GM19193 (cell line): Measurements from ENCODE around the gene TRABD2B.

Experiments used
- POLR2A ChIP-seq: IDR thresholded peaks from 4 replicates; pipeline ENCODE4 v1.6.1; 2011; ENCODE audit not compliant: insufficient read depth, insufficient read length; ENCODE audit errors: extremely low read depth

The TRABD2B gene

DNA sequence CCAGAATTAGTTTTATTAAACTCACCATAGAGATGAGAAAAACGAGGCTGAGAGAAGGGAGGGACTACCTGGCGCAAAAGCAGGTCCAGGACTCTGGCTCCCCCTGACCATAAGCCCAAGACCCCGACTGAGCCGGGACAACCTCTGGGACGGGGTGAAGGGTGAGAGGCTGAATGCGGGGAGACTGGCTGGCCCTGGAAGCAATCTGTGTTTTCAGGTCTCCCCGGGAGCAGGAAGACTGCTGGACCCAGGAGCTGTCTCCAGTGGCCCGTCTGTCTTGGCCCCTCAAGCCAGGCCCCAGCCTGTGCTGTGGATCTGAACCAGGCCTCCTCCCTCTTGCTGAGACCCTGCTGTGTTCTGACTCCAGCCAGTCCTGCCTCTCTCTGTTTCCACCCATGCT, 240.8 kb downstream of the TRABD2B start:
- no peak for TF ChIP-seq POLR2A

DNA sequence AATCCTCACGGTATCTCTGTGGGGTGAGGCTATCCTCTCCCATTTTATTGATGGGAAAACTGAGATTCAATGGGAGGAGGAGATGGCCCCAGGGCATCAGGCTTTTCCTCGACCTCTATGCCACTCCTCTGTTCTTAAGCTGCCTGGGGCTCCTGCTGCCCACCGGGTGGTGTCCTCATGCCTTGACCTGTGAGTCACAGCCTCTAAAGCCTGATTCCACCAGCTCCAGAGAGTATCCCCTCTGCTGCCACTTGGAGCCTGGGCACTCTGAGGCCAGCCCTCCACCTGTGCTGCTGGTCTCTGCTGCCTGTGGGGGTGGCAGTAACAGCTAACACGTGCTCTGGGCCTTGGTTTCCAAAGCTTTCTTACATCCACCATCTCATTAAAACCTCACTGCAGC, 241.2 kb downstream of the TRABD2B start:
- no peak for TF ChIP-seq POLR2A

DNA sequence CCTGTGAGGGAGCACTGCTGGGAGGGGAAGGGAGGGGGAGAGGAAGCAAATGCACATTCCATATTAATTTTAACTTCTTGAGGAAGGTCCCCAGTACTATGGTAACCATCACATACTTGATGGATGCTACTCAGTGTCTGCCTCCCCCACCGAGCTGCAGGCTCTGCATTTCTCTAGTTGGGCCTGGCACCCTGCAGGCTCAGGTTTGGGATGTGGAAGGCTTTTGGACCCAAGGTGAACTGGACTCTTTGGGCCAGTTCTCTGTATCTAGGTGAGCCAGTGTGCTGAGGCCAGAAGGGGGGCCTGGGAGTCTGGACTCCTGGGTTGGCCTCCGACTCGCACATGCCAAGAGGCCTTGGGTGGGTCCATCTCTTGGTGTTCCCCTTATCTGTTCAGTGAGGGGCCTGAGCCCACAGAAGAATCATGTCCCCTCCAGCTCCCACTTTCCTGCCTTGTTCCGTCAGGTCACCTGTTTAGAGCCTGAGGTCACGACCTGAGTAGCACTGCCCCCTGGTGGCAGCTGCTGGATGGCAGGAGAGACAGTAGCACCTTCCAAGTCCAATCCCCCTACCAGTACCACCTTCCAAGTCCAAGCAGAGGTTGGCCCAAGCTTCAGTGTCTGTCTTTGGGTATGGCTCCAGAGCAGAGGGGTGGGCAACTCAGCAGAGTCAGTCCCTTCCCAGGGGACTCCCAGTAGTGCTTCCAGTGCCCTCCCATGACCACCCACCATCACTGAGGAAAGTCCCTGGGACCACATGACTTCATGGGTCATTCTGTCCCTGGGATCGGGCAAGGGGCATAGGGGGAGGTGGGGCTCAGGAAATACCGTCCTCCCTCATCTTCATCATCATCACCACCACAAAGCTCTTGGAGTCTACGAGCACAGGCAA, 241.8 kb downstream of the TRABD2B start:
- no peak for TF ChIP-seq POLR2A

DNA sequence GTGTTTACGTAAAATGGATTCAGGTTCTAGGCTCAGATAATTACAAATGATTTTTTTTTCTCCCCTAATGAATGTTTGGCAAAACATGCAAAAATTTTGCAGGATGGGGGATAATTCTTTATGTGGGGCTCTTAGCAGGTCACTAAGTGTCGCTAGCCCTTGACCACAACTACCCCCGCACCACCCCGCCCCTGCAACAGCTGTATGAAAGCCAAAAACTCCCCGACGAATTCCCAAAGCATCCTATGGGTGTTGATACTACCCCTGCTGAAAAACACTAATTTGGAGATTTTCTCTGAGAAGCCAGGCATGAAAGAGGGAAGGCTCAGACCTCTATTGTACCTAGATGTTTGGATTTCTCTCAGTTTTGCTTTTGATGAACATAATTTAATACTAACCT, 243.0 kb downstream of the TRABD2B start:
- no peak for TF ChIP-seq POLR2A

DNA sequence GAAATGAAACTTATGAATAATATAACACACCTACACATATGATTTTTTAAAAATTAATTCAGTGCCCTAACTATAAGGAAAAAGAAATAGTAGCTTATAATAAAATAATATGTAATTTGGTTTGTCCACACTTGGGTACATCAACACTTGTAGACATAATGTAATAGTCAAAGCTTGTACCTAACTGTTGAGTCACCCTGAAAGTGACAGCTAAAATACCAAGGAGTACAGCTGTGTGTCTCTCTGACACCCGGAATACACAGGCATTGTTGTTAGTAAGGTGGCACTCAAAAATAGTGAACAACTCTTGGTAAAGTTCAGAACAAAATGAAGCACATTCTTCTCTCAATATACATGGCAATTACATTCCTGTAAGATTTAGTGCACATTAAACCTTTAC, 243.4 kb downstream of the TRABD2B start:
- no peak for TF ChIP-seq POLR2A

DNA sequence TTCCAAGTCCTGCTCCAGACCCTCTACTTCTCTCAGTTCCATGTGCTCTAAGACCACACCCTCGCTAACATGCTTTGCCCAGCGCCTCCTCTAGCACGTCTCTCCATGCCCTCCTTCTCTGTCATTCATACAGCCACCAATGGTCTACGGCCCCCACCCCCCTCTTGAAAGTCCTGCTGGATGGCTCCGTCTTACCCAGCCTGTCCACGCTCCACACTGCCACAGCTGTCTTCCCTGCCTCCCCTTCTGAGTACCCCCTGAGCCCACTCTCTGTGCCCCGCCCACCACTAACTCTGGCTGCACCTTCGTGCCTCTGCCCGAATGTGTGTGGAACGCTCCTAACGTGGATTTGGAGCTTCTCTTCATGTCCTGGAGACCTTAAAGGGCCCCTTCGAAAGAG, 244.6 kb downstream of the TRABD2B start:
- TF ChIP-seq POLR2A: no peak

DNA sequence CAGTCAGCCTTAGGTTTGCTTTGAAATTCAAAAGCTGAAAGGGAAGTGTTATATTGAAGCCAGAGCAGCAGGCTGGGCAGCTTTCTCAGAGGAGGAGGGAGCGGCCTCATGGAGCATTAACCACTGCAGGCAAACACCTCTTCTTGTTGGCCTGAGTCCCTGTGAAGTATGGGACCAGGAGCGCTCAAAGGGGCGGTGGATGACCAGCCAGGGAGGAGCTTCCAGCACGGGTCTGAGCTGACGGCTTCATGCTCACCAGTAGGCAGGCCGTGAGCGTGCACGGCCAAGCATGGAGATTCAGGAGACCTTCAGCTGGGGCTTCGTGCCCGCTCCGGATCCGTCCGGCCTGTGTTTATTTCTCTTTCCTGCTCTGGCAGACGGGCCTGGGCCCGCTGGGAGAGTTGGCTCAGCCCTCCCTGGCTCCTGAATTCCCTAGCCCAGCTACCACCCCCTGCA, 245.2 kb downstream of the TRABD2B start:
- no peak for TF ChIP-seq POLR2A

DNA sequence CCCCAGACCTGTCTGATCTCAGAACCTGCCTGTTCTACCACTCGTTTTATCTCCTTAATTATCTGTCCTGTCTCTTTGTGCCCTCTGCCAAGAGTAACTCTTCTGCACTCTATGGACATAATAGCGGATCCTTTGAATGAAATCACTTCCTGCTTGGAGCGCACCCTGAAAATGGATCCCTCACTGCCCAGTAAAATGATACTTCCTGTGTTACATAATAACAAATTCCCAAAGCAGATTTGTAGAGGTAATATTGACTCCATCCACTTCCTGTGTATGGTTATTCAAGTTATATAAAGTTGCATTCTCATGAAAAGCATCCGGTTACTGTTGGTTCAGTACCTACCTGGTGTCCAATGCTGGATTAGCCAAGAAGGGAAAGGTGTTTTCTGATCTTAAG, 246.0 kb downstream of the TRABD2B start:
- no peak for TF ChIP-seq POLR2A

DNA sequence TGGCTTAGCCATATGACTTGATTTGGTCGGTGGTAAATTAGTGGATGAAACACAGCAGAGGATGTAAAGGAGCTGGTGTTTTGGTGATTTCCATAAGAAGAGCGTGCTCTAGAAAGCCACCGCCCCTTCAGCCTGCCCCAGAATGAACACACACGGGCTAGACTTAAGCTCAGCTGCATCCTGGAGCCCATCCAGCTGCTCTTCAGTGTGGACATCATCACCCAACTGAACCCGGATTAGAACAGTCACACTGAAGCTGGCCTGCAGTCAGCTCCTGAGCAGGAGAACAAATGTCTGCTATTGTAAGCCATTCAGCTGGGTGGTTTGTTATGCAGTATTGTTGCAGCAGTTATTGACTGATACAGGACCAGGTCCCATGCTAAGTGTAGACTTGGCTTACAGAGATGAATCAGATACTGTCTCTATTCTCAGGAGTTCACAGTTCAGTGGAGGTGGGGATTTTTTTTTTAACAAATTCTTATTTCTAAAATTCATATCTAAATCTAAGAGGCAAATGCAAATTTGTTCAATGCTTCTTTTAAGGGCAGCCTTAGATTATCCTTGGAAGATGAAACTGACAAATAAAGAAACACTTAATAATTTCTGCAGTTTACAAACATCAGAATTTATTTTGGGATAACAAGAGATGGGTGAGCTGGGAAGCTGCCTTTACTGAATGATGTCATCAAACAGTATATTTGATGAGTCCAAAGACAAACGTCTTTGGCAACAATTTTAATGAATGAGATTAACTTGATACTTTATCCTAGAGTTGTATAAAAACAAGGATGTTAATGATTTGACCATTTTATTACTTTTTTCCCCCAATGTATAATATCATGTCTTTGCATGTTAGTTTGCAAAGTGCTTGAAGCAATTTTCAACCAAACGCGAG, 251.2 kb downstream of the TRABD2B start:
- TF ChIP-seq POLR2A: no peak

DNA sequence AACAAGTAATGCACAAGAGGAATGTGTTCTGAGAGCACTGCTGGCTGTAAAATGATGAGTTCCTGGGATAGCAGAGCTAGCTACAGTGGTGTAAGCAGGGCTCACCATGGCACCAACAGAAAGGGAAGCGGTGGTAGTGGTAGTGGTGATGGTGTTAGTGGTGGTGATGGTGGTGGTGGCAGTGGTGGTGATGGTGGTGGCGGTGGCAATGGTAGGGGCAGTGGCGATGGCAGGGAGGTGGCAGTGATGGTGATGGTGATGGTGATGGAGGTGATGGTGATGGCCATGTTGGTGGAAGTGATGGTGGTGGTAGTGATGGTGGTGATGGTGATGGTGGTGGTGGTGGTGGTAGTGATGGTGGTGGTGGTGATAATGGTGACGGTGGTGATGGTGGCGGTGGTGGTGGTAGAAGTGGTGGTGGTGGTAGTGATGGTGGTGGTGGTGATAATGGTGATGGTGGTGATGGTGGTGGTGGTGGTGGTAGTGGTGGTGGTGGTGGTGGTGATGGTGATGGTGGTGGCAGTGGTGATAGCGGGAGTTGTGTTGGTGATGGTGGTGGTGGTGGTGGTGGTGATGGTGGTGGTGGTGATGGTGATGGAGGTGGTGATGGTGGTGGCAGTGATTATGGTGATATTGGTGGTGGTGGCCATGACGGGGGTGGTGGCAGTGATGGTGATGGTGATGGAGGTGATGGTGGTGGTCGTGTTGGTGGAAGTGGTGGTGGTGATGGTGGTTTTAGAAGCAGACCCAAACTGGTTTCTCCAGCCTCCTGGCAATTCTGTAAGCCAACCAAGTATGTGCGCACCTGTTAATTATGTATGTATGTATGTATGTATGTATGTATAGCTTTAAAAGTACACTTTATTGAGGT, 254.1 kb downstream of the TRABD2B start:
- no peak for TF ChIP-seq POLR2A

DNA sequence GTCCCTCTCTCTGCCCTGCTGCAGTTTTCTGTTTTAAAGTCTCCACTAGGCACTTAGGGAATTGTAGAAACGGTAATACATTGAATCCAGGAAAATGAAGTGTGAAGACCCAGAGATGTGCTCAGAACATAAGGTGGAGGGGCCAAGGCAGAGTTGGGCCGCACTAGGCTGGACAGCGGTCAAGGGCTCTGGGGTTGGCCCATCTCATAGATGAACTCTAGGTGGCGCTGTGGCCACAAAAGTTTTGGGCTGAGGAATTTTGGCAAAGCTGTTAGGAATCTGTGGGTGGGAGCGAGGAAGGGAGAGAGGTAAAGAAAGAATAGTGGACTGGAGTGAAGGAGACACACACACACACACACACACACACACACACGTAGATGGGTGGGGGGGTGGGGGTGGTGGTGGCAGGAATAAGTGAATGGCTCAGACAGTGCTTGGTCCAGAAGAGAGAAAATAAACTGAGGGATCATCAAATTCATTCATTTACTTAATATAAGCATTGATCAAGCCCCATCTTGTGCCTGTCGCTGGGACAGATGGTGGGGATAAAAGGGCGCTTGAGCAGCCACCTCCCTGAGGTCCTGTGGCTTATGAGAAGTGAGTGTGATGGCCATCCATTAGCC, 258.5 kb downstream of the TRABD2B start:
- TF ChIP-seq POLR2A: no peak

DNA sequence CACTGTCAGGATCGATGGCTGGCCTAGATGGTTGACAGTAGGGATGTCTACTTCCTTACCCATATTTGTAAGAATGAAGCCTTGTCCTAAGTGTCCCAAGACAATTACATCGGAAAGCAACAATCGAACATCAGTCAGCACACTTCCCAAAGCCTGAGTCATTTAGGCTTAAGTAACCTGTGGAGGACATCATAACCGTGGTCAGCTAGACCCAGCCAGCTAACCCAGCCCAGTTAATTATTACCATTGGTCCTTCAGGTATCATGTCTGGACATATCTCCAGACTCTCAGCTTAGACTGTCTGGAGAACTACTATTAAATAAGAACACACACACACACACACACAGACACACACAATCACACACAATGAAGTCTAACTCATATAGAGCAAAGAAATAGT, 264.7 kb downstream of the TRABD2B start:
- no peak for TF ChIP-seq POLR2A

DNA sequence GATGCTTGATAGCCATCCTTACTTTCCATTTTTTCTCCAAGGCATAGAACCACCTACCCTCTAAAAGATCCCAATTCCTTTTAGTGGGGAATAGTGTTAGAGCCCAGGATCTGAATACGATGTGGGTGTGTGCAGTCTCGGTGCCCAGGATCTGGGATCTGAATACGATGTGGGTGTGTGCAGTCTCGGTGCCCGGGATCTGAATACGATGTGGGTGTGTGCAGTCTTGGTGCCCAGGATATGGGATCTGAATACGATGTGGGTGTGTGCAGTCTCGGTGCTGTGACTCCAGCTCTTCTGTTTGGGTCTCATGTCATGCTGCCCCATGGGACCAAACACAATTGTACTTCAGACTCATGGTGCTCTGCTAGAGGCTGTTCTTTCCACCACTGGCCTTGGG, 265.5 kb downstream of the TRABD2B start:
- no peak for TF ChIP-seq POLR2A

DNA sequence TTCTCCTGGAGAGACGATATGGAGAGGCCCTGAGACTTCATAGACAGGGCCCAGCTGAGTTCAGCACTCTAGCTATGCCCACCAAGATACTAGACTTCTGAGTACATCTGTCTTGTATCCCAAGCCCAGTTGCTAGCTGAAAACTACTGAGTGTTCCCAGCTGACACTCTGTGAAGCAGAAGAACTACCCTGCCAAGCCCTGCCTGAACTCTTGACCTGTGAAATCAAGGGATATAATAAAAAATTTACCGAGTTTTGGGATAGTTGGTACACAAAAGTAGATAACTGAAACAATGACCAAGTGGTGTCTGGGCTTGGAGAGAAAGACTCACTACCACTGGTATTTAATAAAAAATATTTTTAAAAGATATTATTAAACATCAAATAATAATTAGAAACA, 267.5 kb downstream of the TRABD2B start:
- no peak for TF ChIP-seq POLR2A

DNA sequence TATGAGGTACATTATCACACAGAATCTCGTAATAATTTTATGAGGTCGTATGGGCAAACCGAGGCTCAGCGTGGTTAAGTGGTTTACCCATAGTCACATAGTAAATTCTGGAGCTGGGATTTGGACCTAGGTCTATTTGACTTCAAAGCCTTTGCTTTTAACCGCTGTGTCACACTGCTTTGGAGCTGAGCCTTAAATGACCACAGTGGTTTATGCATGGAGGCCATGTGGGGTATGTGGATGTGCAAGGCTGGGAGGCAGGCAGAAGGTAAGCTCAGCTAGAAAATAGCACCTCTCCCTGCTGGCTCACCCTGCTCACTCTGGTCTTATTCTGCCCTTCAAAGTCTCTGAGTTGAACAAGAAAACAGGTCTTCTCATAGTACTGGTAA, 269.5 kb downstream of the TRABD2B start:
- no peak for TF ChIP-seq POLR2A

DNA sequence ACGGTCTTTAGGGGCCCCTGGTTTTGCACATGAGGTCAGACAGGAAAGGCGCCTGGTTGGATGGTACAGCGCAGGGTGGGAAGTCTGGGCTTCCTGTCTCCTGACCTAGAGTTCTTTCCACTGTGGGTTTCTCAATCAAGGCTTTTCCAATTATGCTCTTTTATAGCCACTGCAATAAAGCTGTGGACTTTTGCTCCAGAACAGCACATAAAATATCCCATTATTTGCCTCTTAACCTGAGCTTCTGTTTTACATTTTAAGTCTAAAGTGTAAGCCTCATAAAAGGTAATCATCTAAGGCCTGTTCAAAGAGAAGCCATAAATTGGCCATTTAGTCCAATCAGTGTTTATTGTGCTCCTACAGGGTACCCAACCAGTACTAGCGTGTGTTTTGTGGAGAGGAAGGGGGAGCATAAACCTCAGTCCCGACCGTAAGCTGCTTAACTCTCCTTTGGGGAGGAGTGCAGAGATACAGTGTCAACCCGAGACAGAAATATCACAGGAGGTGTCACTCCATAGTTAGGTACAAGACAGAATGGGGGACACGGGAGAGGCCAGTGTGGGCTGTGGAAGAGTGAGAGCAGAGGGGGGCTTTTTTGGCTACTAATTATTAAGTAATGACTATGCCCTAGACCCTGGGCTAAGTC, 270.0 kb downstream of the TRABD2B start:
- no peak for TF ChIP-seq POLR2A
